Ectodermal cell (in vitro differentiated cells): Measurements from ENCODE around the gene NPTN.
A peak's percentile ranks its signal among the peaks of the same experiment; 100 is the strongest.

Experiments
- H3K27ac ChIP-seq: 2 replicates; pipeline ENCODE4 v1.7.0; 2013; ENCODE audit warnings: mild to moderate bottlenecking, low read depth, low read length; ENCODE audit not compliant: insufficient read depth, poor library complexity, severe bottlenecking
- H3K27me3 ChIP-seq: 2 replicates; pipeline ENCODE4 v1.7.0; 2013; ENCODE audit warnings: mild to moderate bottlenecking, low read length; ENCODE audit not compliant: insufficient read depth, control insufficient read depth, poor library complexity, severe bottlenecking
- H3K36me3 ChIP-seq: one replicate; pipeline ENCODE4 v1.7.0; 2013; ENCODE audit warnings: low read length; ENCODE audit not compliant: control insufficient read depth, insufficient read depth
- H3K4me1 ChIP-seq: one replicate; pipeline ENCODE4 v1.7.0; 2013; ENCODE audit warnings: low read length; ENCODE audit not compliant: control insufficient read depth, insufficient read depth
- H3K4me3 ChIP-seq: 2 replicates; pipeline ENCODE4 v1.7.0; 2013; ENCODE audit warnings: low read depth, low read length, control low read depth; ENCODE audit not compliant: insufficient read depth
- H3K9me3 ChIP-seq: 2 replicates; pipeline ENCODE4 v1.7.0; 2013; ENCODE audit warnings: mild to moderate bottlenecking, low read length, moderate library complexity; ENCODE audit not compliant: control insufficient read depth
- WGBS, 2 experiments: methylation state at CpG; one replicate each; pipeline ENCODE4 v1.1.7; 2013; ENCODE audit warnings: missing lambda C conversion rate in 2 of 2; 5-methylcytosine and 5-hydroxymethylcytosine counted together

Gene NPTN

GRCh38 chr15:73602446-73602843 lies 30.7 kb downstream of the NPTN start:
- Histone ChIP-seq H3K9me3 (no peaks in the 10 kb centered on the region), H3K4me1 (peaks cover 59% of the 10 kb centered on the region), H3K27ac (peak overlapping the region; percentile 76), H3K27me3 (no peaks in the 10 kb centered on the region), H3K4me3 (no peak overlapping the region), H3K36me3 (no peaks in the 10 kb centered on the region)
- 4 to 19% methylated on average over 1 of the region's 1 CpG for WGBS, 2 experiments

GRCh38 chr15:73601451-73602445 lies 31.4 kb downstream of the NPTN start:
- H3K9me3 ChIP-seq: no peaks in the 10 kb centered on the region
- no peak overlapping the region for H3K4me3 ChIP-seq
- H3K4me1 ChIP-seq: peaks cover 66% of the 10 kb centered on the region
- H3K36me3 ChIP-seq: no peaks in the 10 kb centered on the region
- WGBS, 2 experiments: 41 to 47% methylated on average over 7 of the region's 7 CpGs
- peak overlapping the region; percentile 76 for H3K27ac ChIP-seq
- no peaks in the 10 kb centered on the region for H3K27me3 ChIP-seq

- Histone ChIP-seq H3K4me1 (peaks cover 67% of the 10 kb centered on the region), H3K27me3 (no peaks in the 10 kb centered on the region)
These were observed 32.5 kb downstream of the NPTN start for GRCh38 chr15:73600413-73601335.

GRCh38 chr15:73599934-73600333 lies 33.3 kb downstream of the NPTN start:
- Histone ChIP-seq H3K27me3 (no peaks in the 10 kb centered on the region), H3K4me1 (peaks cover 67% of the 10 kb centered on the region), H3K27ac (no peak overlapping the region)

More at GRCh38 chr15:73600413-73601335, 32.5 kb downstream of the NPTN start:
- 87 to 95% methylated on average over 5 of the region's 5 CpGs for WGBS, 2 experiments
- no peaks in the 10 kb centered on the region for H3K9me3 ChIP-seq
- H3K36me3 ChIP-seq: no peaks in the 10 kb centered on the region
- no peak overlapping the region for H3K4me3 ChIP-seq
- peak overlapping the region; percentile 76 for H3K27ac ChIP-seq

GRCh38 chr15:73598530-73599160 lies 34.5 kb downstream of the NPTN start:
- 69 to 79% methylated on average over 3 of the region's 3 CpGs for WGBS, 2 experiments
- Histone ChIP-seq H3K4me3 (no peak overlapping the region), H3K9me3 (no peaks in the 10 kb centered on the region), H3K36me3 (no peaks in the 10 kb centered on the region), H3K4me1 (peaks cover 62% of the 10 kb centered on the region), H3K27me3 (no peaks in the 10 kb centered on the region), H3K27ac (no peak overlapping the region)

More at GRCh38 chr15:73599934-73600333, 33.3 kb downstream of the NPTN start:
- 90 to 93% methylated on average over 1 of the region's 1 CpG for WGBS, 2 experiments
- Histone ChIP-seq H3K4me3 (no peak overlapping the region), H3K36me3 (no peaks in the 10 kb centered on the region), H3K9me3 (no peaks in the 10 kb centered on the region)

- Histone ChIP-seq H3K4me3 (no peak overlapping the region), H3K27ac (no peak overlapping the region), H3K36me3 (no peaks in the 10 kb centered on the region), H3K9me3 (no peaks in the 10 kb centered on the region), H3K27me3 (no peaks in the 10 kb centered on the region), H3K4me1 (peaks cover 50% of the 10 kb centered on the region)
- WGBS, 2 experiments: 92 to 93% methylated on average over 21 of the region's 21 CpGs
These were observed 36.1 kb downstream of the NPTN start for GRCh38 chr15:73597036-73597638.

GRCh38 chr15:73596174-73596573 lies 37.0 kb downstream of the NPTN start:
- WGBS, 2 experiments: 86 to 91% methylated on average over 1 of the region's 1 CpG
- H3K4me1 ChIP-seq: peaks cover 41% of the 10 kb centered on the region

GRCh38 chr15:73594109-73594508 lies 39.1 kb downstream of the NPTN start:
- Histone ChIP-seq H3K27me3 (no peaks in the 10 kb centered on the region), H3K36me3 (peaks cover 2% of the 10 kb centered on the region), H3K27ac (no peak overlapping the region), H3K4me1 (peaks cover 25% of the 10 kb centered on the region), H3K9me3 (no peaks in the 10 kb centered on the region), H3K4me3 (no peak overlapping the region)
- 92 to 97% methylated on average over 2 of the region's 2 CpGs for WGBS, 2 experiments

More at GRCh38 chr15:73596174-73596573, 37.0 kb downstream of the NPTN start:
- Histone ChIP-seq H3K4me3 (no peak overlapping the region), H3K27me3 (no peaks in the 10 kb centered on the region), H3K27ac (no peak overlapping the region), H3K9me3 (no peaks in the 10 kb centered on the region), H3K36me3 (peaks cover 2% of the 10 kb centered on the region)

- peaks cover 19% of the 10 kb centered on the region for H3K4me1 ChIP-seq
- 79 to 86% methylated on average over 9 of the region's 9 CpGs for WGBS, 2 experiments
- H3K27ac ChIP-seq: no peak overlapping the region
- no peak overlapping the region for H3K4me3 ChIP-seq
- H3K27me3 ChIP-seq: no peaks in the 10 kb centered on the region
- peaks cover 2% of the 10 kb centered on the region for H3K36me3 ChIP-seq
- no peaks in the 10 kb centered on the region for H3K9me3 ChIP-seq
These were observed 39.7 kb downstream of the NPTN start for GRCh38 chr15:73593304-73594074.
